ENCODE data around the gene KCNH2. TPM values are rescaled to one million over a fixed set of nuclear protein-coding genes. Genes with fewer than 3 reads are reported as not detected.

Gene KCNH2
- polyA plus RNA-seq, 1 of the 3 experiments (the other 2 are of a cell fraction), result 2.2 TPM

DNA sequence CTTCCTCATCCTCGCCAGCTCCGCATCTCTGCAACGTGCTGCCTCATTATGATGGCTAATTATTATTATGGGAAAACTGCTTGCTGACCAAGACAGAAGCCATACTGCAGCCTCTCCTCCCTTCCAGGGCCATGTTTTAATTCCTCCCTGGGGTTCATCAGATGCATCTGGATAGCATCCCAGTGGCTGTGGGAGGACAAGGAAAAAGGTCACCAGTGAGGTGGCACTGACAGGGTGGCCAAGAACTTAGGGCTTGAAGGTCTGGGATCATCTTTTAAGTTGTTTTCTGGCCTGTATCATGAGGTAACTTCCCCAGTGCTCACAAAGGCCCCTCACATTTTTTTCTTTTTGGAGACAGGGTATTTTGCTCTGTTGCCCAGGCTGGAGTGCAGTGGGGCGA lies 39.6 kb downstream of the KCNH2 start:
- H3K27me3 ChIP-seq (ENCODE audit: insufficient read depth), result peaks cover 27% of the 10 kb centered on the region; the same call in 1 of the 2 replicates
- no peak overlapping the region for H3K9ac ChIP-seq
- no peaks in the 10 kb centered on the region for H3K79me2 ChIP-seq (ENCODE audit: insufficient read depth)
- CTCF ChIA-PET, result interaction anchor here (0.7 to 5.5 kb wide), 10 partner anchors 15 to 172 kb away, joined by 3 to 49 read pairs (median 6); no protein-coding TSS in a partner anchor
- DNase-seq, result peak; percentile 56
- H4K20me1 ChIP-seq (ENCODE audit: insufficient read depth), result no peaks in the 10 kb centered on the region
- WGBS (ENCODE audit: low lambda C conversion rate), result 81% methylated on average over 4 of the region's 4 CpGs
- H3K9me2 ChIP-seq, result no peaks in the 10 kb centered on the region
- H3F3A ChIP-seq (replicated peaks; ENCODE audit: insufficient read depth), result no peaks in the 10 kb centered on the region
- no peaks in the 10 kb centered on the region for H3K9me3 ChIP-seq
- no peak overlapping the region for H2AFZ ChIP-seq (ENCODE audit: low read depth)
- peak overlapping the region in 1 of 2 experiments; percentile 58; a peak in 2 of 4 replicates for H3K27ac ChIP-seq (ENCODE audit: low read depth in 2 of 2, low read length in 1 of 2)
- POLR2A ChIA-PET, result interaction anchor here (0.8 to 2.5 kb wide), 4 partner anchors 11 to 151 kb away, joined by 3 to 6 read pairs (median 4); no protein-coding TSS in a partner anchor
- no peaks in the 10 kb centered on the region for H3K36me3 ChIP-seq (replicated peaks in 1 of 2; ENCODE audit: control insufficient read depth in 1 of 2, insufficient read depth in 2 of 2, low read length in 1 of 2)
- peaks cover 0 to 70% of the 10 kb centered on the region in 2 experiments; a peak in 2 of 4 replicates for H3K4me1 ChIP-seq (ENCODE audit: control insufficient read depth in 1 of 2, insufficient read depth in 2 of 2, low read depth in 1 of 2, low read length in 1 of 2)
- H3K4me2 ChIP-seq, result no peak overlapping the region
- no peak overlapping the region for H3K4me3 ChIP-seq (ENCODE audit: low read depth in 2 of 2, low read length in 1 of 2)
- TF ChIP-seq, protein P1, sequence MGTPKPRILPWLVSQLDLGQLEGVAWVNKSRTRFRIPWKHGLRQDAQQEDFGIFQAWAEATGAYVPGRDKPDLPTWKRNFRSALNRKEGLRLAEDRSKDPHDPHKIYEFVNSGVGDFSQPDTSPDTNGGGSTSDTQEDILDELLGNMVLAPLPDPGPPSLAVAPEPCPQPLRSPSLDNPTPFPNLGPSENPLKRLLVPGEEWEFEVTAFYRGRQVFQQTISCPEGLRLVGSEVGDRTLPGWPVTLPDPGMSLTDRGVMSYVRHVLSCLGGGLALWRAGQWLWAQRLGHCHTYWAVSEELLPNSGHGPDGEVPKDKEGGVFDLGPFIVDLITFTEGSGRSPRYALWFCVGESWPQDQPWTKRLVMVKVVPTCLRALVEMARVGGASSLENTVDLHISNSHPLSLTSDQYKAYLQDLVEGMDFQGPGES (IDR thresholded peaks at IDR 0.05; ENCODE audit: low read depth, low read length), result no peak
- peak; percentile 10; the same call in 1 of the 2 replicates for TF ChIP-seq RAD21 (IDR thresholded peaks at IDR 0.05; ENCODE audit: low read length)

DNA sequence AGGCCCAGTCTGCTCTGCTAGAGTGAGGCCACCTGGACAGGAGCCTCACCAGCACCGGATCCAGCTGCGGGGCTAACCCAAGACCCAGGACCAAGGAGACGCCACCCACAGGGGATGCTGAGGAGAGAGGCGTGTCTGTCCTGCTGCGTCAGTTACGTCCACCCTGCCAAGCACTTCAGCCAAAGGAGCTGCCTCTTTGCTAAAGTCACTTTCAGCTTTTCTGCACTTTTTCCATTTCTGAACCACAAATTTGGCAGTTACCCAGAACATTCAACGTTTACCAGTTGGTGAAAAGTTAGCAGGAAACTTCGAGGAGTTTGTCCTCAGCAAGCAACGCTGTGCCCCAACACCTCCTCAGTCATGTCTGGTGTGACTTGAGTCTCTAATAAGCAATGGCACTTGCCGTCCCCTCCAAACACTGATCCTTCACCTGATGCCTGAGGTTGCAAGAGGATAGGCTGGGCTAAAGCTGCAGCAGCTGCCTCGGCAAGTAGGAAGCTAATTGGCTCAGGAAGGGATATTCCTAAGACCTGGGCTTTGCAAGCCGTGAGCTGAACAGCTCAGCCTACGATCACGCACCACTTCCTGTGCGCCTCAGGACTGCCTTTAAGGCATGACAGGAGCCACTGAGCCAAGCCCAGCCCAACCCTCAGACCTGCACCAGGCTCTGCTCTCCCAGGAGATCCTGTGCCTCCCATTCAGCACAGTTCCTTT lies 40.1 kb downstream of the KCNH2 start:
- ChIA-PET CTCF (interaction anchor here (0.6 to 5.5 kb wide), 15 partner anchors 16 to 173 kb away, joined by 3 to 49 read pairs (median 5); no protein-coding TSS in a partner anchor), POLR2A (interaction anchor here (0.8 to 2.5 kb wide), 6 partner anchors 8 to 151 kb away, joined by 3 to 6 read pairs (median 4); no protein-coding TSS in a partner anchor)
- Histone ChIP-seq H3K4me2 (no peak overlapping the region), H3K4me1 (ENCODE audit: control insufficient read depth in 1 of 2, insufficient read depth in 2 of 2, low read depth in 1 of 2, low read length in 1 of 2) (peaks cover 0 to 68% of the 10 kb centered on the region in 2 experiments; a peak in 2 of 4 replicates), H3K4me3 (ENCODE audit: low read depth in 2 of 2, low read length in 1 of 2) (no peak overlapping the region), H3K9ac (no peak overlapping the region), H3K27me3 (ENCODE audit: insufficient read depth) (peaks cover 27% of the 10 kb centered on the region; the same call in 1 of the 2 replicates), H2AFZ (ENCODE audit: low read depth) (no peak overlapping the region), H4K20me1 (ENCODE audit: insufficient read depth) (no peaks in the 10 kb centered on the region), H3K9me2 (no peaks in the 10 kb centered on the region), H3K36me3 (replicated peaks in 1 of 2; ENCODE audit: control insufficient read depth in 1 of 2, insufficient read depth in 2 of 2, low read length in 1 of 2) (no peaks in the 10 kb centered on the region), H3K9me3 (no peaks in the 10 kb centered on the region), H3F3A (replicated peaks; ENCODE audit: insufficient read depth) (no peaks in the 10 kb centered on the region), H3K27ac (ENCODE audit: low read depth in 2 of 2, low read length in 1 of 2) (peak overlapping the region in 1 of 2 experiments; percentile 58; a peak in 2 of 4 replicates), H3K79me2 (ENCODE audit: insufficient read depth) (no peaks in the 10 kb centered on the region)
- DNase-seq, result peak; percentile 41
- 66% methylated on average over 13 of the region's 15 CpGs for WGBS (ENCODE audit: low lambda C conversion rate)
- TF ChIP-seq, protein P1 (IDR thresholded peaks at IDR 0.05; ENCODE audit: low read depth, low read length), result no peak
- TF ChIP-seq CHD2 (IDR thresholded peaks at IDR 0.05; ENCODE audit: low read length, partially characterized antibody) (no peak), EZH2phosphoT487 (IDR thresholded peaks at IDR 0.05; ENCODE audit: borderline replicate concordance, low read depth) (no peak), TEAD4 (IDR thresholded peaks at IDR 0.05; ENCODE audit: borderline replicate concordance, insufficient read depth) (no peak), JUND (IDR thresholded peaks at IDR 0.05) (no peak), EP300 (IDR thresholded peaks at IDR 0.05; ENCODE audit: borderline replicate concordance in 1 of 2, low read depth in 1 of 2, low read length in 1 of 2) (no peak), NRF1 (IDR thresholded peaks at IDR 0.05; ENCODE audit: low read depth, low read length) (no peak), TCF12 (IDR thresholded peaks at IDR 0.05) (no peak), FOXM1 (IDR thresholded peaks at IDR 0.05; ENCODE audit: low read depth) (no peak), FOXJ3 (CRISPR knock-in tag; IDR thresholded peaks at IDR 0.05) (no peak), YY1 (IDR thresholded peaks at IDR 0.05; ENCODE audit: low read depth) (no peak), USF2 (IDR thresholded peaks at IDR 0.05; ENCODE audit: borderline replicate concordance, low read depth, low read length) (no peak), GABPA (IDR thresholded peaks at IDR 0.05; ENCODE audit: low read depth) (no peak), MEF2A (IDR thresholded peaks at IDR 0.05; ENCODE audit: borderline replicate concordance, low read depth) (no peak), NFIC (IDR thresholded peaks at IDR 0.05; ENCODE audit: borderline replicate concordance) (no peak)
- TF ChIP-seq, protein P2, sequence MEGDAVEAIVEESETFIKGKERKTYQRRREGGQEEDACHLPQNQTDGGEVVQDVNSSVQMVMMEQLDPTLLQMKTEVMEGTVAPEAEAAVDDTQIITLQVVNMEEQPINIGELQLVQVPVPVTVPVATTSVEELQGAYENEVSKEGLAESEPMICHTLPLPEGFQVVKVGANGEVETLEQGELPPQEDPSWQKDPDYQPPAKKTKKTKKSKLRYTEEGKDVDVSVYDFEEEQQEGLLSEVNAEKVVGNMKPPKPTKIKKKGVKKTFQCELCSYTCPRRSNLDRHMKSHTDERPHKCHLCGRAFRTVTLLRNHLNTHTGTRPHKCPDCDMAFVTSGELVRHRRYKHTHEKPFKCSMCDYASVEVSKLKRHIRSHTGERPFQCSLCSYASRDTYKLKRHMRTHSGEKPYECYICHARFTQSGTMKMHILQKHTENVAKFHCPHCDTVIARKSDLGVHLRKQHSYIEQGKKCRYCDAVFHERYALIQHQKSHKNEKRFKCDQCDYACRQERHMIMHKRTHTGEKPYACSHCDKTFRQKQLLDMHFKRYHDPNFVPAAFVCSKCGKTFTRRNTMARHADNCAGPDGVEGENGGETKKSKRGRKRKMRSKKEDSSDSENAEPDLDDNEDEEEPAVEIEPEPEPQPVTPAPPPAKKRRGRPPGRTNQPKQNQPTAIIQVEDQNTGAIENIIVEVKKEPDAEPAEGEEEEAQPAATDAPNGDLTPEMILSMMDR (IDR thresholded peaks at IDR 0.05), result no peak
